ENCODE measurements around the gene OPCML. TPM values are rescaled to one million over a fixed set of nuclear protein-coding genes. Genes with fewer than 3 reads are reported as not detected.

OPCML gene
- total RNA-seq, 1 experiment from 2014 or later: not detected

GRCh38 chr11:132665205-132665604, 867.1 kb downstream of the OPCML start:
- no peak overlapping the region for H3K4me3 ChIP-seq (ENCODE audit: low read depth in 2 of 2, low read length in 2 of 2)
- intact Hi-C loops (cut with micrococcal nuclease; ENCODE audit: unreplicated experiment): no loop called here

GRCh38 chr11:132658696-132659095, 873.6 kb downstream of the OPCML start:
- Histone ChIP-seq H3K27me3 (ENCODE audit: control insufficient read depth, insufficient read depth, low read length) (no peaks in the 10 kb centered on the region), H3K36me3 (ENCODE audit: control insufficient read depth, insufficient read depth, low read length) (no peaks in the 10 kb centered on the region; the same call in 1 of the 2 replicates), H3K27ac (ENCODE audit: low read length) (no peak overlapping the region), H3K4me1 (ENCODE audit: control insufficient read depth, insufficient read depth, low read length) (no peaks in the 10 kb centered on the region), H3K9me3 (ENCODE audit: control insufficient read depth, insufficient read depth, low read depth, low read length) (no peaks in the 10 kb centered on the region), H3K4me3 (ENCODE audit: low read depth in 2 of 2, low read length in 2 of 2) (no peak overlapping the region)
- intact Hi-C loops (cut with micrococcal nuclease; ENCODE audit: unreplicated experiment) (no loop called here), in situ Hi-C loops (cut with HindIII; ENCODE audit: low pct_unique_long_range_greater_than_20kb, low sequenced_read_pairs) (no loop called here)
- TF ChIP-seq, protein P1, sequence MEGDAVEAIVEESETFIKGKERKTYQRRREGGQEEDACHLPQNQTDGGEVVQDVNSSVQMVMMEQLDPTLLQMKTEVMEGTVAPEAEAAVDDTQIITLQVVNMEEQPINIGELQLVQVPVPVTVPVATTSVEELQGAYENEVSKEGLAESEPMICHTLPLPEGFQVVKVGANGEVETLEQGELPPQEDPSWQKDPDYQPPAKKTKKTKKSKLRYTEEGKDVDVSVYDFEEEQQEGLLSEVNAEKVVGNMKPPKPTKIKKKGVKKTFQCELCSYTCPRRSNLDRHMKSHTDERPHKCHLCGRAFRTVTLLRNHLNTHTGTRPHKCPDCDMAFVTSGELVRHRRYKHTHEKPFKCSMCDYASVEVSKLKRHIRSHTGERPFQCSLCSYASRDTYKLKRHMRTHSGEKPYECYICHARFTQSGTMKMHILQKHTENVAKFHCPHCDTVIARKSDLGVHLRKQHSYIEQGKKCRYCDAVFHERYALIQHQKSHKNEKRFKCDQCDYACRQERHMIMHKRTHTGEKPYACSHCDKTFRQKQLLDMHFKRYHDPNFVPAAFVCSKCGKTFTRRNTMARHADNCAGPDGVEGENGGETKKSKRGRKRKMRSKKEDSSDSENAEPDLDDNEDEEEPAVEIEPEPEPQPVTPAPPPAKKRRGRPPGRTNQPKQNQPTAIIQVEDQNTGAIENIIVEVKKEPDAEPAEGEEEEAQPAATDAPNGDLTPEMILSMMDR (IDR thresholded peaks at IDR 0.05): no peak
- TF ChIP-seq TCF7L2 (IDR thresholded peaks at IDR 0.05; ENCODE audit: low read depth, low read length) (no peak), POLR2AphosphoS5 (IDR thresholded peaks at IDR 0.05; ENCODE audit: low read depth, low read length) (no peak)
- no TSS peak for BruUV-seq (replicated peaks)
- no peak for DNase-seq (ENCODE audit: low read depth, low spot score)
- POLR2A ChIA-PET: no interaction called here
- ATAC-seq: no peak
- CTCF ChIA-PET: no interaction called here

More at GRCh38 chr11:132665205-132665604, 867.1 kb downstream of the OPCML start:
- no peak overlapping the region for H3K27ac ChIP-seq (ENCODE audit: low read length)
- no peaks in the 10 kb centered on the region for H3K27me3 ChIP-seq (ENCODE audit: control insufficient read depth, insufficient read depth, low read length)
- ATAC-seq: no peak
- no peaks in the 10 kb centered on the region for H3K4me1 ChIP-seq (ENCODE audit: control insufficient read depth, insufficient read depth, low read length)
- POLR2A ChIA-PET: no interaction called here
- no peak for DNase-seq (ENCODE audit: low read depth, low spot score)
- TF ChIP-seq POLR2AphosphoS5 (IDR thresholded peaks at IDR 0.05; ENCODE audit: low read depth, low read length): no peak
- no peak for TF ChIP-seq REST (IDR thresholded peaks at IDR 0.05; ENCODE audit: insufficient read depth in 1 of 2, low read depth in 2 of 2, low read length in 1 of 2)
- TF ChIP-seq, protein P1 (IDR thresholded peaks at IDR 0.05): no peak
- TF ChIP-seq TCF7L2 (IDR thresholded peaks at IDR 0.05; ENCODE audit: low read depth, low read length): no peak
- no peak for TF ChIP-seq SIN3A (IDR thresholded peaks at IDR 0.05; ENCODE audit: borderline replicate concordance, insufficient read depth, low read depth, low read length)
- in situ Hi-C loops (cut with HindIII; ENCODE audit: low pct_unique_long_range_greater_than_20kb, low sequenced_read_pairs): no loop called here
- no TSS peak for BruUV-seq (replicated peaks)
- H3K36me3 ChIP-seq (ENCODE audit: control insufficient read depth, insufficient read depth, low read length): no peaks in the 10 kb centered on the region; the same call in 1 of the 2 replicates
- H3K9me3 ChIP-seq (ENCODE audit: control insufficient read depth, insufficient read depth, low read depth, low read length): no peaks in the 10 kb centered on the region
- CTCF ChIA-PET: no interaction called here
